ENCODE data around the gene WDR46. TPM values are rescaled to one million over a fixed set of nuclear protein-coding genes. Genes with fewer than 3 reads are reported as not detected.

WDR46 gene, protein sequence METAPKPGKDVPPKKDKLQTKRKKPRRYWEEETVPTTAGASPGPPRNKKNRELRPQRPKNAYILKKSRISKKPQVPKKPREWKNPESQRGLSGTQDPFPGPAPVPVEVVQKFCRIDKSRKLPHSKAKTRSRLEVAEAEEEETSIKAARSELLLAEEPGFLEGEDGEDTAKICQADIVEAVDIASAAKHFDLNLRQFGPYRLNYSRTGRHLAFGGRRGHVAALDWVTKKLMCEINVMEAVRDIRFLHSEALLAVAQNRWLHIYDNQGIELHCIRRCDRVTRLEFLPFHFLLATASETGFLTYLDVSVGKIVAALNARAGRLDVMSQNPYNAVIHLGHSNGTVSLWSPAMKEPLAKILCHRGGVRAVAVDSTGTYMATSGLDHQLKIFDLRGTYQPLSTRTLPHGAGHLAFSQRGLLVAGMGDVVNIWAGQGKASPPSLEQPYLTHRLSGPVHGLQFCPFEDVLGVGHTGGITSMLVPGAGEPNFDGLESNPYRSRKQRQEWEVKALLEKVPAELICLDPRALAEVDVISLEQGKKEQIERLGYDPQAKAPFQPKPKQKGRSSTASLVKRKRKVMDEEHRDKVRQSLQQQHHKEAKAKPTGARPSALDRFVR
- 10 to 100 TPM; 51.2 to 98.7 TPM for total RNA-seq

DNA sequence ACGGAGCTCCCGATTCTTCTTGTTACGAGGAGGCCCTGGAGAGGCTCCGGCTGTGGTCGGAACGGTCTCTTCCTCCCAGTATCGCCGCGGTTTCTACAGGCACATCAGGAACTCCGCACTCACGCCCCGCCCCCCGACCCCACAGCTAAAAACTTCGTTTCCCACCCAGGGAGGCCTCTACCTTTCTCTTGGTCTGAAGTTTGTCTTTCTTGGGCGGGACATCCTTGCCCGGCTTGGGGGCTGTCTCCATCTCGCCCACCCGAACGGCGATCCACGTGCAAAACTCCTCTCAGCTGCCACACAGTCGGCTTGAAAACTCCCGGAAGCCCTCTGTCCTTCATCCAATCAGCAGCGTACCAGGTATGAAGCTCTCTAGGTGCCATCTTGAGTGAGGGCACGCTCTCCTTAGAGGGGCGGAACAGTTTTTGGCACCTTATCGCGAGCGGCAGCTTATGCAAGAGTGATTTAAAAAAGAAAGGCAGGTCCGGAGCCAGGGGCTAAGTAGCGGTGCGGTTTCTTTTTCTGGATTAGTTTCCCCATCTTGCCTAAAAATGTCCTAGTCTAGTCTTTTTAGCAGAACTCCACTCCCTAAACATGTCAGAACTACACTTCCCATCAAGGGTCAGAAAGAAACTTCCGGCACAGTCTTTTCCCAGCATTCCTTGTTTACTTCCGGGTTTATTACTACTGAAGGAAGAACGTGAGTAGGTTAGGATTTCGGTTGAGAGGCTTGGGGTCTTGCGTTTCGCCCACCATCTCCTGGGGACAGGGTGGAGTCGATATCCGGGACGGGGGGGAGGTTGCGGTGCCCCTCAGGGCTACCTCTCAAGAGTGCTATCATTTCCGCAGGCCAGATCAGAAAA lies at the start of gene WDR46, which contains the start of gene PFDN6:
TSS of gene WDR46 (minus strand) at position 319 of the 863 bp plus-strand sequence. CDS start at position 250, 69 bp downstream.
TSS of gene PFDN6 (plus strand) at position 681 of the 863 bp plus-strand sequence. CDS start 256 bp downstream, outside the sequence.
- Mint-ChIP-seq H3K27me3 (no peaks in the 10 kb centered on the region), H3K36me3 (ENCODE audit: low read depth) (peaks cover 94% of the 10 kb centered on the region), H3K9me3 (no peaks in the 10 kb centered on the region), H3K27ac (peak within 1 kb of the TSS; percentile 89), H3K4me3 (peak within 1 kb of the TSS; percentile 84), H3K4me1 (peaks cover 27% of the 10 kb centered on the region)
- peak; percentile 98 for ATAC-seq (replicated peaks)

DNA sequence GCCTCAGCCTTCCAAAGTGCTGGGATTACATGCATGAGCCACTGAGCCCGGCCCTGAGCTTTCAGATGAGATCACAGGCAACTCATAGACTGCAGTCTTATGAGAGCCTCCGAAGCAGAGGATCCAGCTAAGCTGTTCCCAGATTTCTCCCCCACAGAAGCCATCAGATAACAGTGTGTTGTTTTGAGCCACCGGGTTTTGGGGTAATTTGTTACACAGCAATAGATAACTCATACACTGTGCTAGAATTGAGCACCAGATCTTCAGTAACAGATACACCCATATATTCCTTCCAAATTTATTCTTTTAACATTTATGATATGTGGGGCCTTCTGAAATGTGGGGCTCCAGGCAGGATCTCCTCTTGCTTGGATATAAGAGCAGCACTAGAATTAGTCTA lies 47.5 kb upstream of the WDR46 start:
- Mint-ChIP-seq H3K27ac (no peak overlapping the region), H3K4me3 (no peak overlapping the region), H3K27me3 (no peaks in the 10 kb centered on the region), H3K4me1 (no peaks in the 10 kb centered on the region), H3K9me3 (no peaks in the 10 kb centered on the region), H3K36me3 (ENCODE audit: low read depth) (no peaks in the 10 kb centered on the region)
- ATAC-seq (replicated peaks): no peak

DNA sequence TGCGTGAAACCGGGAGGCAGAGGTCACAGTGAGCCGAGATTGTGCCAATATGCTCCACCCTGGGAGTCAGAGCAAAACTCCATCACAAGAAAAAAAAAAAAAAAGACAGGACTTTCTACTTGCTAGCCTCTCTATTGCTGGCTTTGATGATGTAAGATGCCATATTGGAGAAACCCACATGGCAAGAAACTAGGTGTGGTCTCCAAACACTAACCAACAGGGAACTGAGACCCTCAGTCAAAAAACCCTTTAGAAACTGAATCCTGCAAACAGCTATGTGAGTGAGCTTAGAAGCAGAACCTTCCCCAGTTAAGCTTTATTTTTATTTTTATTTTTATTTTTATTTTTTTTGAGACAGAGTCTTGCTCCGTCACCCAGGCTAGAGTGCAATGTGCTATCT lies 46.9 kb upstream of the WDR46 start:
- Mint-ChIP-seq H3K4me1 (no peaks in the 10 kb centered on the region), H3K9me3 (no peaks in the 10 kb centered on the region), H3K27me3 (no peaks in the 10 kb centered on the region), H3K36me3 (ENCODE audit: low read depth) (no peaks in the 10 kb centered on the region), H3K4me3 (no peak overlapping the region), H3K27ac (no peak overlapping the region)
- no peak for ATAC-seq (replicated peaks)

DNA sequence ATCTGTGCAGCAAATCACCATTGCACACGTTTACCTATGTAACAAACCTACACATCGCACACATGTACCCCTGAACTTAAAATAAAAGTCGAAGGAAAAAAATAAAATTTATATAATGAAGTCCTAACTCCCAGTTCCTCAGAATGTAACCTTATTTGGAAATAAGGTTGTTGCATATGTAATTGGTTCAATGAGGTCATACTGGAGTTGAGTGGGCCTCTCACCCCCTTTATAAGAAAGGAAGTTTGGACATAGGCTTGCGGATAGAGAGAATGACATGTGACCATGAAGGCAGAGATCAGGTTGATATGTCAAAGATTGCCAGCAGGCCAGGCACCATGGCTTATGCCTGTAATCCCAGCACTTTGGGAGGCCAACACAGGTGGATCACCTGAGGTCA lies 44.6 kb upstream of the WDR46 start:
- Mint-ChIP-seq H3K27me3 (no peaks in the 10 kb centered on the region), H3K9me3 (no peaks in the 10 kb centered on the region), H3K4me3 (no peak overlapping the region), H3K4me1 (no peaks in the 10 kb centered on the region), H3K27ac (no peak overlapping the region), H3K36me3 (ENCODE audit: low read depth) (no peaks in the 10 kb centered on the region)
- ATAC-seq (replicated peaks): no peak

DNA sequence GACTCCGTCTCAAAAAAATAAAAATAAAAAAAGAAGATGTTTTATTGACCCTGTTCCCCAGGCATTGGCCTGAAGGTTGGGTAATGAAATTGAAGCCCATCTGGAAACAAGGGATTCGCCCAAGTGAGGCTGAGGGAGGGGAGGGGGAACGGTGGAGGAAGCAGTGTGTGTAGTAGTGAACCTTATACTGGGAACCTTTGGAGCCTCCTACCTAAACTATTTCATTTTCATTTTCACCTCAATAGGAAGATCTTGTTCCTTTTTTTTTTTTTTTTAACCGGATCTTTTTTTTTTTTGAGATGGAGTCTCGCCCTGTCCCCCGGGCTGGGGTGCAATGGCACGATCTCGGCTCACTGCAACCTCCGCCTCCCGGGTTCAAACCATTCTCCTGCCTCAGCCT lies 41.7 kb upstream of the WDR46 start:
- H3K27me3 Mint-ChIP-seq: no peaks in the 10 kb centered on the region
- H3K4me3 Mint-ChIP-seq: no peak overlapping the region
- no peak for ATAC-seq (replicated peaks)

DNA sequence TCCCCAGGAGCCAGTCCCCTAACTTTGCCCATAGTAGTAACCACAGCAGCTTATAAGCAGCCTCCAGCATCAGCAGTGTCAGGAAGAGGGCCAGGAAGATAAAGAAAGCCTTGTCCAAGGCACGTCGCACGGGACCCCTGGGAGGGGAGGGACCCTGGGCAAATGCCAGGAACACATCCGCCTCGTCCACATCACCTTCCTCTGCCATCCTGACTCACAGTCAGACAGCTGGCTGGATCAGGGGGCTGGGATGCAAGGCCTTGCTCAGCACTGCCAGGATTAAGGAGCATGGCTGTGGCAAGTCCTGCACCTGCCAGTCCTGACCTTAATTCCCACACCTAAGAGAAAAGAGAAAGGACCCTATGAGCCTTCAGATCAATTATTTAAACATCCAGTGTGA lies 40.0 kb upstream of the WDR46 start:
- Mint-ChIP-seq H3K36me3 (ENCODE audit: low read depth) (no peaks in the 10 kb centered on the region), H3K27ac (no peak overlapping the region), H3K4me3 (no peak overlapping the region), H3K9me3 (no peaks in the 10 kb centered on the region), H3K27me3 (no peaks in the 10 kb centered on the region), H3K4me1 (no peaks in the 10 kb centered on the region)
- ATAC-seq (replicated peaks): no peak

More for the DNA sequence above, 41.7 kb upstream of the WDR46 start:
- no peaks in the 10 kb centered on the region for H3K36me3 Mint-ChIP-seq (ENCODE audit: low read depth)
- H3K9me3 Mint-ChIP-seq: no peaks in the 10 kb centered on the region
- no peak overlapping the region for H3K27ac Mint-ChIP-seq
- no peaks in the 10 kb centered on the region for H3K4me1 Mint-ChIP-seq

DNA sequence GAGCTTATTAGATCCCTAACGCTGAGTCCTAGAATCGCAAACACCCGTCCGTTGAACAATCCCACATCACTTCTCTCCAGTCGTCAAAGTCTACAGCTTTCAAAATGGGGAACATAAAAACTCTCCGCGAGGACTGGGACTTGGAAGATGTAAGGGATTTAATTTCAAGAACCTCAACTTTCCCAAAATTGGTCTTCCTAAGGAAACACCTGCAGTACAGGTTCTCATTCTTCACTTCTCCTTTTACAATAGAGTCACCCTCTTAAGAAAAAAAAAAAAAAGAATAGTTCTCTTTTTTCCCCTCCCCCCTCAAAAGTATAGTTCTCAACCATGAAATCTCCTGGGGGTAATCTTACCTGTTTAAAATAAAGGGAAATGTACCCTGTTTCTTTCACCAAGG lies 35.1 kb upstream of the WDR46 start:
- H3K27me3 Mint-ChIP-seq: no peaks in the 10 kb centered on the region
- H3K27ac Mint-ChIP-seq: peak overlapping the region; percentile 97
- peaks cover 31% of the 10 kb centered on the region for H3K4me1 Mint-ChIP-seq
- no peaks in the 10 kb centered on the region for H3K9me3 Mint-ChIP-seq
- H3K4me3 Mint-ChIP-seq: peak overlapping the region; percentile 96
- H3K36me3 Mint-ChIP-seq (ENCODE audit: low read depth): peaks cover 41% of the 10 kb centered on the region
- ATAC-seq (replicated peaks): no peak

DNA sequence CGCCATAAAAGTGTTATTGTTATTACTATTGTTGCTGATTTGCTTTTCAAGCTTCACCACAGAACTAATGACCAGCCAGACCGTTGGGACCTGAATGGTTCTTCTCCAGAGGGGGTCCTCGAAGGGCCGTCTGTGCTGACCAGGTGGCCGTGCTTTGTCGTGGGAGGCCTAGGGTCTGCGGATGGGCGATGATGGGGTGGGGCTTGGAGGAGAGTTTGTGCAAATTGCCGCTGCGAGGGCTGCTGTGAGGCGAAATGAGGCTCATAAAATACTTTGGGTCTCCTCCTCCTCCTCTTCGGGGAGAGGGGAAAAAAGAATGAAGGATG lies 34.5 kb upstream of the WDR46 start:
- H3K4me3 Mint-ChIP-seq: peak overlapping the region; percentile 96
- H3K27me3 Mint-ChIP-seq: no peaks in the 10 kb centered on the region
- no peak for ATAC-seq (replicated peaks)
- H3K27ac Mint-ChIP-seq: peak overlapping the region; percentile 97
- H3K36me3 Mint-ChIP-seq (ENCODE audit: low read depth): peaks cover 46% of the 10 kb centered on the region
- peaks cover 36% of the 10 kb centered on the region for H3K4me1 Mint-ChIP-seq
- no peaks in the 10 kb centered on the region for H3K9me3 Mint-ChIP-seq

DNA sequence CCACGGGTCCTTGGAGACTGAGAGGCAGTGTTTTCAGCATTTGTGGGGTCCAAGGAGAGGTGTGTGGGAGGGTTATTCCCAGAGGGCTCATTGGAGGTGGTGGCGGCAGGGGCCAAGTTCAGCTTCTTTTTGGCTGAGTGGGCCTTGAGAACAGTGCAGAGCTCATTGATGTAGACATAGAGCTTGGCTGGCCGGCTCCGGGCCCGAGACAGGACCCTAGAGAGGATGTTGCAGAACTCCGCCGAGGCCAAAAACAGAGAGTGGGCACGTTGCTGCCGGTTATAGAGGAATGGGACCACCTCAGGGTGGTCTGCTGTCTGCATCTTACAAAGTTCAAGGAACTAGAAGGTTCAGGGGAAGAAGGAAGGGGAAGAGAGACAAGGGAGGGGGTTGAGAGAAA lies 32.2 kb upstream of the WDR46 start:
- ATAC-seq (replicated peaks): no peak
- peaks cover 57% of the 10 kb centered on the region for H3K36me3 Mint-ChIP-seq (ENCODE audit: low read depth)

DNA sequence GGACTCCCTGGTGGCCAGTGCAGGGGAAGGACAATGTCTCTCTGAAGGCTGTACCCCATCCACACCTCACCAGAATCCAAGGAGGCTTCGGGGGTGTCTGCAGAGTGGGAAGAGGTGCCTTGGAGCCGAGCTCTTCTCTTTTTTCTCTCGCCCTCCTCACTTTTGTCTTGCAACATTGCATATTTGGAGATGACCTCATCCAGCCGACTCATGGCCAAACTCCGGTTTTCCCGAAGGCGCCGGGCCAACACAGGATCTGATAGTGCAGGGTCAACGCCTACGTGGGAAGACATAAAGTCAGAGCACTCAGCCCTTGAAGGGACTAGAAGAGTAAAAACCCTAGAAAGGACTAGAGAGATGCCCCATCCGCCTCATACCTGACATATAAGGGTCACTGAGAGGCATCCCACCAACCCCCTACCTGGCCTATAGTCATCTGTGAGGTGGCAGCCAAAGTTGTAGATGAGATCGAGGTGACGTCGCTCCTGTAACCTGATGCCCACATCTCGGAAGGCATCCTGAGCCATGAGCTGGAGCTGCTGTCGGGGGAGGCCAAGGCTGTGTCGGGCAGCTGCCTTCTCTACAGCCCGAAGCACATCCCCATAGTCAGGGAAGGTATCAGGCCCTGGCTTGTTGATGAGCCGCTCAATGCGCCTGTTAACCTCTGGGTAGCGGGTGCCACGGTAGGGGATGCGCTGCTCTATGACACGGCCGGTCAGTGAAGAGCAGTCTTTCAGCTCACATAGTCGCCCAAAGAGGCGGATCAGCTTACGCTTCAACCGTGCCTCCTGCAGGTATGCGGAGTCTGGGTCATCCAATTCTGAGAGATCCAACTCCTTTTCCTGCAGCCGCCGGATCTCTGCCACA lies 31.5 kb upstream of the WDR46 start:
- Mint-ChIP-seq H3K4me3 (peak overlapping the region; percentile 96), H3K9me3 (no peaks in the 10 kb centered on the region), H3K4me1 (peaks cover 51% of the 10 kb centered on the region), H3K36me3 (ENCODE audit: low read depth) (peaks cover 57% of the 10 kb centered on the region), H3K27ac (peak overlapping the region; percentile 97), H3K27me3 (no peaks in the 10 kb centered on the region)
- no peak for ATAC-seq (replicated peaks)

More for the DNA sequence above, 32.2 kb upstream of the WDR46 start:
- Mint-ChIP-seq H3K9me3 (no peaks in the 10 kb centered on the region), H3K27ac (peak overlapping the region; percentile 97), H3K27me3 (no peaks in the 10 kb centered on the region), H3K4me1 (peaks cover 51% of the 10 kb centered on the region), H3K4me3 (peak overlapping the region; percentile 96)

DNA sequence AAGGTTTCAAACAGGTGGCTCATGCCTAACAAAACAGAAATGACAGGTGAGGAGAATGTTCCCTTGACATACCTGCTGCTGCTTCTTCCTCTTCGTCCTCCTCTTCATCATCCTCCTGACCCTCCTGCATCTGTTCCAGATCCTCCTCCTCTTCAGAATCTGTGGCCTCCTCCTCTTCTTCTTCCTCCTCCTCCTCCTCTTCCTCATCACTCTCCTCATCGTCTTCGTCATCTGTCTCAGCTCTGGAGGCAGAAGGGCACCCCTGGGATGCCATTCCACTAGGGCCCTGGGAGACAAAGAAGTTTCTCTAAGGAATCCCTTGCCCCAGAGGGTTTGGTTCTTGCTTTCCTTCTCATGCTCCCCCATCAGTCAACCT lies 30.9 kb upstream of the WDR46 start:
- H3K36me3 Mint-ChIP-seq (ENCODE audit: low read depth): peaks cover 57% of the 10 kb centered on the region
- peak overlapping the region; percentile 96 for H3K4me3 Mint-ChIP-seq
- H3K4me1 Mint-ChIP-seq: peaks cover 51% of the 10 kb centered on the region

DNA sequence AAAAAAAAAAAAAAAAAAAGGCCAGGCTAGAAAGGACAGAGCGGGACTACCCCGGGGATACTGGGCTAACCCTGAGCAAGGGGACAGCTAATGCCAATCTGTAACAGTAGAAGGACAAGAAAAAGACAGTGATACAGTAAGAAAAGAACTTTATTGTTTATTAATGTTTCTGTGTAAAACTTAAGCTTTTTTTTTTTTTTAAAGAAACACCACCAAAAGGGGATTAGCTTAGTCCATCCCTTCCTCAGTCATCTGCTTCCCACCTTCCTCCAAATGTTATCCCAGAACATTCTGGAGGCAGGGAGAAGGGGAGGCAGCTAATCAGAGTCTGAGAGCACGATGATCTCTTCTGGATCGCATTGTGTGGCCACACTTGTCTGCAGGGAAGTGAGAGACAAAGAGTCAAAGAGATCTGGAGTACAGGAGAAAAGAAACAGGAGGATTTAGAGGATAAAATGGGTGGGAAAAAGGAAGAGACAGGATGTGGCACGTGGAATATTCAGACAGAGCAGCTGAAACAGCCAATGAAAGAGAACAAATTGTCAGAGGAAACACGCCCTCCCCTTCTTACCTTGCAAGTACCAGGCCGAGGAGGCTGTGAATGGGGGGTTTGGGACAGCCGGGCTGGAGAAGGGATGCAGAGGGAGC lies 29.5 kb upstream of the WDR46 start:
- Mint-ChIP-seq H3K4me3 (peak overlapping the region; percentile 96), H3K36me3 (ENCODE audit: low read depth) (peaks cover 66% of the 10 kb centered on the region), H3K27ac (peak overlapping the region; percentile 90), H3K4me1 (peaks cover 55% of the 10 kb centered on the region), H3K9me3 (no peaks in the 10 kb centered on the region), H3K27me3 (no peaks in the 10 kb centered on the region)
- ATAC-seq (replicated peaks): no peak

More for the DNA sequence above, 30.9 kb upstream of the WDR46 start:
- H3K9me3 Mint-ChIP-seq: no peaks in the 10 kb centered on the region
- H3K27me3 Mint-ChIP-seq: no peaks in the 10 kb centered on the region
- no peak for ATAC-seq (replicated peaks)
- H3K27ac Mint-ChIP-seq: peak overlapping the region; percentile 90

DNA sequence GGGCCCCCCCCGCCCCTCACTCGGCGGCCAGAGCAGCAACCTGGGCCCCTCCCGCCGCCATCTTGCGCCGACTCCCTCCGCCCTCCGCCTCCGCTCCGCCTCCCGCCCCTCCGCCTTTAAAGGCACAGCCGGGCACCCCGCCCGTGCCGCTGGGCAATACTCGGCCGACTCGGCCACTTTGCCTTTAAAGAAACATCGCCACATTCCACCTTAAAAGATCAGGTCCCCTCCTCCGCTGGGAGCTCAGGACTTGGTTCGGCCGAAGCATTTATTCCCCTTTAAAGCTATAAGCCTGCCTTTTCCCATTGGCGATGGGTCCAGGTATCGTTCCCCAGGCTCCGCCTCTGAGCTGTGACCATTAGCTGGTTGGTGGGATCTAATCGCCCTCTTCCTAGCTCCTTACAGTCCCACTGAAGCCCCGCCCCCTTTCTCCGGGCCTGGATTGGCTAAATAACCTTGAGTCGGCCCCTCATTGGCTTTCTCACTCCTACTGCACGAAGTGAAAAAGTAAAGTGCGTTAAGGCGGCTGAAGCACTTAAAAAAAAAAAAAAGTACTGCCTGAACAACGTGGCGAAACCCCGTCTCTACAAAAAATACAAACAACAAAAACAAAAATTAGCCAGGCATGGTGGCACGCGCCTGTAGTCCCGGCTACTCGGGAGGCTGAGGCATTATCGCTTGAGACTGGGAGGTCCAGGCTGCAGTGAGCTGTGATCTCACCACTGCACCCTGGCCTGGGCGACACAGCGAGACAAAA lies 28.8 kb upstream of the WDR46 start, which contains the start of gene ZBTB22:
TSS of gene ZBTB22 (minus strand) at position 76 of the 757 bp plus-strand sequence. CDS start 828 bp downstream, outside the sequence.
- ATAC-seq (replicated peaks): peak; percentile 74
- Mint-ChIP-seq H3K9me3 (no peaks in the 10 kb centered on the region), H3K27me3 (no peaks in the 10 kb centered on the region), H3K4me3 (peak within 1 kb of the TSS; percentile 96), H3K4me1 (peaks cover 54% of the 10 kb centered on the region), H3K36me3 (ENCODE audit: low read depth) (peaks cover 70% of the 10 kb centered on the region), H3K27ac (peak within 1 kb of the TSS; percentile 90)

Data from activated T-helper 17 cell treated with anti-CD3 and anti-CD28 coated beads, Interleukin-2, amount 50 U/mL, for 72 hours (primary cell).